HepG2 (cell line): Measurements from ENCODE around the gene IBTK. TPM values are rescaled to one million over a fixed set of nuclear protein-coding genes. Genes with fewer than 3 reads are reported as not detected.

Experiments used
- ATAC-seq: fragments of 200-7000 bp; cut with Tn5 transposase; 3 replicates; pipeline ENCODE4 v1.9.1; 2020; ENCODE audit warnings: mild to moderate bottlenecking, moderate library complexity
- BruUV-seq: library from RNA; stranded (reverse); fragments of 400-500 nt; replicated peaks from 2 replicates; lab custom pipeline; 2021; lab: Mats Ljungman, UMichigan
- CTCF ChIA-PET: fragments of 300-600 bp; formaldehyde crosslinking; extraction: SDS; loops from one replicate; lab custom pipeline; 2021; ENCODE audit warnings: low total read pairs, inconsistent platforms, low intra/inter-chr PET ratio; lab: Yijun Ruan, JAX
- POLR2A ChIA-PET: fragments of 350-600 bp; sonication (Branson Sonifier 250); formaldehyde crosslinking; loops from one replicate; lab custom pipeline; 2020; ENCODE audit warnings: antibody characterized with exemption, inconsistent platforms; lab: Yijun Ruan, JAX
- DNase-seq: peaks from one replicate; pipeline ENCODE4 v3.0.0-alpha.2; 2015; ENCODE audit warnings: low spot score
- FAIRE-seq: peaks from 3 replicates; lab custom pipeline; 2011; peaks lifted over from hg19 to GRCh38; lab: Jason Lieb, UNC
- H2AFZ ChIP-seq: one replicate; pipeline ENCODE4 v1.6.1; 2011; ENCODE audit warnings: low read length, inconsistent platforms
- H3K27ac ChIP-seq: fragments of 300-600 bp; 3 replicates; pipeline ENCODE4 v1.8.0; 2011; ENCODE audit warnings: mixed run types, mild to moderate bottlenecking, mixed read lengths, low read length, inconsistent platforms; ENCODE audit not compliant: insufficient read depth; ENCODE audit errors: extremely low read length
- H3K27me3 ChIP-seq, 2 experiments: fragments of 200-600 bp in 1 of 2; 2 replicates in 1 of 2; 3 replicates in 1 of 2; pipeline versions ENCODE4 v1.6.0 to v1.8.0; 2011; ENCODE audit warnings: low read length in 2 of 2, mild to moderate bottlenecking in 2 of 2, moderate library complexity in 2 of 2, inconsistent platforms in 1 of 2; ENCODE audit not compliant: insufficient read depth in 2 of 2, control insufficient read depth in 1 of 2
- H3K36me3 ChIP-seq, 2 experiments: fragments of 200-600 bp in 1 of 2; replicated peaks in 1 of 2; 2 replicates in 1 of 2; 3 replicates in 1 of 2; pipeline versions ENCODE4 v1.5.1 to v1.8.0; 2011; ENCODE audit warnings: low read length in 2 of 2, inconsistent platforms in 1 of 2; ENCODE audit not compliant: insufficient read depth in 2 of 2, control insufficient read depth in 1 of 2
- H3K4me1 ChIP-seq: 2 replicates; pipeline ENCODE4 v1.5.1; 2012; ENCODE audit warnings: low read length, inconsistent platforms; ENCODE audit not compliant: insufficient read depth
- H3K4me2 ChIP-seq: 2 replicates; pipeline ENCODE4 v1.6.0; 2011; ENCODE audit warnings: low read depth, low read length, inconsistent platforms
- H3K4me3 ChIP-seq, 3 experiments: fragments of 200-600 bp in 1 of 3; sonication (generic), shearing (Covaris generic) in 1 of 3; replicated peaks in 1 of 3; 2 replicates each; pipeline ENCODE4 v1.5.1; 2011 to 2016; ENCODE audit warnings: low read length in 3 of 3, inconsistent platforms in 2 of 3, low read depth in 2 of 3, mild to moderate bottlenecking in 2 of 3, control low read depth in 1 of 3, mixed read lengths in 1 of 3; ENCODE audit not compliant: insufficient read depth in 1 of 3
- H3K79me2 ChIP-seq: one replicate; pipeline ENCODE4 v1.6.1; 2011; ENCODE audit warnings: low read length, inconsistent platforms; ENCODE audit not compliant: insufficient read depth
- H3K9ac ChIP-seq: 2 replicates; pipeline ENCODE4 v1.6.0; 2011; ENCODE audit warnings: mild to moderate bottlenecking, low read depth, low read length, inconsistent platforms; ENCODE audit not compliant: insufficient read depth
- H3K9me3 ChIP-seq: 2 replicates; pipeline ENCODE4 v1.5.1; 2012; ENCODE audit warnings: mild to moderate bottlenecking, low read length
- H4K20me1 ChIP-seq: 2 replicates; pipeline ENCODE4 v1.6.0; 2011; ENCODE audit warnings: inconsistent platforms, mild to moderate bottlenecking, low read length, moderate library complexity; ENCODE audit not compliant: insufficient read depth
- ATF7-NPFF ChIP-seq: sonication (generic); formaldehyde crosslinking; IDR thresholded peaks from 2 replicates; pipeline ENCODE4 v1.8.1; 2023; ENCODE audit warnings: mild to moderate bottlenecking, low read depth, missing genetic modification reagents, moderate library complexity
- HNF4G ChIP-seq, 2 experiments: sonication (generic) in 1 of 2; formaldehyde crosslinking in 1 of 2; IDR thresholded peaks; 2 replicates each; pipeline versions ENCODE4 v1.4.0 to v1.6.1; 2011 to 2020; ENCODE audit warnings: borderline replicate concordance in 2 of 2, low read depth in 2 of 2, mild to moderate bottlenecking in 2 of 2, low read length in 1 of 2, missing genetic modification reagents in 1 of 2, moderate library complexity in 1 of 2
- NCOA2 ChIP-seq: sonication (generic); formaldehyde crosslinking; IDR thresholded peaks from 2 replicates; pipeline ENCODE4 v1.8.0; 2022; ENCODE audit warnings: inconsistent platforms
- NCOR1 ChIP-seq: fragments of 200-600 bp; sonication (generic); IDR thresholded peaks from 2 replicates; pipeline ENCODE4 v1.7.0; 2017; ENCODE audit warnings: antibody characterized with exemption, low read length, borderline replicate concordance
- NR3C1 ChIP-seq: sonication (generic); formaldehyde crosslinking; IDR thresholded peaks from 2 replicates; pipeline ENCODE4 v1.4.0; 2020; ENCODE audit warnings: missing genetic modification reagents
- RBM22 ChIP-seq: fragments of 200-400 bp; formaldehyde crosslinking; optimal IDR thresholded peaks from 2 replicates; pipeline ENCODE3; 2017; ENCODE audit warnings: mild to moderate bottlenecking, low read length, moderate library complexity
- RFX3 ChIP-seq: IDR thresholded peaks from 2 replicates; pipeline ENCODE4 v1.6.1; 2016; ENCODE audit warnings: missing biosample characterization, missing genetic modification reagents
- SIN3B ChIP-seq: fragments of 150-350 bp; IDR thresholded peaks from 2 replicates; pipeline ENCODE4 v1.6.1; 2014; ENCODE audit warnings: low read length
- SMAD1 ChIP-seq: sonication (generic); formaldehyde crosslinking; IDR thresholded peaks from 2 replicates; pipeline ENCODE4 v1.4.0; 2020; ENCODE audit warnings: missing genetic modification reagents, low read depth, mild to moderate bottlenecking, borderline replicate concordance
- TBL1XR1 ChIP-seq: fragments of 150-350 bp; IDR thresholded peaks from 2 replicates; pipeline ENCODE4 v1.6.1; 2014; ENCODE audit warnings: borderline replicate concordance, low read length; ENCODE audit not compliant: partially characterized antibody
- ZNF263 ChIP-seq: sonication (generic); formaldehyde crosslinking; IDR thresholded peaks from 2 replicates; pipeline ENCODE4 v1.4.0; 2020; ENCODE audit warnings: missing genetic modification reagents
- ZNF337 ChIP-seq: sonication (generic); formaldehyde crosslinking; IDR thresholded peaks from 2 replicates; pipeline ENCODE4 v1.5.1; 2020; ENCODE audit warnings: missing genetic modification reagents, low read depth, mild to moderate bottlenecking, borderline replicate concordance
- ZNF564 ChIP-seq: sonication (generic); formaldehyde crosslinking; IDR thresholded peaks from 2 replicates; pipeline ENCODE4 v1.8.1; 2023; ENCODE audit warnings: mild to moderate bottlenecking, missing genetic modification reagents
- WGBS: methylation state at CpG from one replicate; pipeline ENCODE4 v1.1.6; 2017; ENCODE audit warnings: low lambda C conversion rate; 5-methylcytosine and 5-hydroxymethylcytosine counted together
- in situ Hi-C: cut with HindIII; loops from 2 replicates; pipeline ENCODE4 v1.10.0; 2017; ENCODE audit warnings: low pct_unique_long_range_greater_than_20kb; ENCODE audit not compliant: extremely low pct_ligation_motif_present
- intact Hi-C: fragments of 100-400 bp; cut with micrococcal nuclease; formaldehyde crosslinking; loops from one replicate; pipeline ENCODE4 v1.10.0; 2022; ENCODE audit not compliant: unreplicated experiment
- polyA plus RNA-seq, 8 experiments: library from polyadenylated mRNA; depleted of rRNA in 3 of 8; stranded (reverse) in 7 of 8; unstranded in 1 of 8; fragments of >200 nt; fragmentation: Illumina TruSeq in 4 of 8; extraction: Trizol in 4 of 8; gene quantifications; 2 replicates each; pipeline versions ENCODE4 v1.2.1 to v1.2.3, GENCODE V29; 2011 to 2016; ENCODE audit warnings: low read depth in 4 of 8, missing spikeins in 1 of 8, mixed read lengths in 1 of 8; ENCODE audit not compliant: insufficient read depth in 1 of 8
- total RNA-seq, 5 experiments: library from RNA; depleted of rRNA; stranded (reverse); fragments of >200 nt; fragmentation: Illumina TruSeq; extraction: Trizol; gene quantifications; 2 replicates each; pipeline ENCODE4 v1.2.3, GENCODE V29; 2016; ENCODE audit warnings: low read depth in 1 of 5
- TF ChIP-seq, protein P1 (sequence below): sonication (generic); formaldehyde crosslinking; IDR thresholded peaks from 2 replicates; pipeline ENCODE4 v1.4.0; 2020; ENCODE audit warnings: missing genetic modification reagents

The IBTK gene
- total and polyA plus RNA-seq, 2 of the 13 experiments (the other 11 are each of a cell fraction or from before 2014, with no cell fraction given): 23.8 to 60.0 TPM

DNA sequence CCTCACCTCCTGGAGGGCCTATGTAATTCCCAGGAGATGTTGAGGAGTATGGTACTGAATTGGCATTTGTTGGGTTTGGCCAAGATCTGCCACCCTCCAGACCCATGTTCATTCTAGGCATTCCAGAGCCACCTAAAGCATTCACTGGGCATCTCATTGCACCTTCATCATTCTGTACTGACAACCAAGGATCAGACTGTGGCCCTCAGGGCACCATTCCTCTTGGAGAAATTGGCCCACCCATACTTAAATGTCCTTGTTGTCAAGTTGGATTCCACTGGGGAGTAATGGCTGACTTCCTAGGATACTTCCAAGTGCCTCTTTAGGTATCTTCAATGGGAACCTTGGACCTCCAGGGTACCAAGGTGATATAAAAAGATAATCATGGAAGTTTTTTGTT, 16.8 kb upstream of the IBTK start:
- Histone ChIP-seq H3K36me3 (no peaks in the 10 kb centered on the region), H3K27ac (no peak overlapping the region), H3K4me1 (no peaks in the 10 kb centered on the region), H3K9me3 (no peaks in the 10 kb centered on the region), H3K9ac (no peak overlapping the region), H3K4me2 (no peak overlapping the region), H3K4me3 (no peak overlapping the region), H3K79me2 (no peaks in the 10 kb centered on the region), H2AFZ (no peak overlapping the region), H3K27me3 (no peaks in the 10 kb centered on the region; a peak in 1 of 5 replicates), H4K20me1 (no peaks in the 10 kb centered on the region)
- no peak for DNase-seq
- ATAC-seq: no peak
- TF ChIP-seq TBL1XR1 (no peak), RBM22 (no peak), SMAD1 (CRISPR knock-in tag) (no peak), SIN3B (no peak), NCOR1 (no peak), ATF7-NPFF (CRISPR knock-in tag) (no peak)
- no TSS peak for BruUV-seq
- no peak for FAIRE-seq
- ChIA-PET CTCF (no interaction called here), POLR2A (no interaction called here)
- in situ Hi-C loops (loop anchor here (25.0 kb wide), 1 partner anchor 1248 kb away; the partner anchor contains the start of gene PRSS35), intact Hi-C loops (no loop called here)

DNA sequence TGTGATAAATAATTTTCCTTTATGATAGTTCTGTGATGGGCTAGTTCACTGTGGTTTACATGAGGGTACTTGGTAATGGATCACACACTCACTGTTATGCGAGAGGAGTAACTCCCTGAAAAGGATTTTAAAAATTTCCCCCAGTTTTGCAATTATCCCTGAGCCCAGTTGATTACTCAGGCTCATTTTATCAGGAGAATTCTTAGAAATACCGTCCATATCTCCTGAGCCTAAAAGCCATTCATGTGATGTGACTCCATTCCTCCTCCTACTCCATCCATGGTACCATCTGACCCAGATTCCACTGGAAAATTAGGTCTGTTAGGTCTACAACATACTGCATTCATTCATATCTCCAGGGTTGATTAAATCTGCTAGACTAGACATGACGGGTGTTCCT, 16.4 kb upstream of the IBTK start:
- no peak for ATAC-seq
- no peak overlapping the region for H3K4me2 ChIP-seq
- H3K79me2 ChIP-seq: no peaks in the 10 kb centered on the region
- no peak overlapping the region for H2AFZ ChIP-seq
- in situ Hi-C loops (loop anchor here (25.0 kb wide), 1 partner anchor 1248 kb away; the partner anchor contains the start of gene PRSS35), intact Hi-C loops (no loop called here)
- no peaks in the 10 kb centered on the region for H4K20me1 ChIP-seq
- 23% methylated on average over 3 of the region's 3 CpGs for WGBS
- no peak for FAIRE-seq
- no peaks in the 10 kb centered on the region for H3K4me1 ChIP-seq
- CTCF ChIA-PET: no interaction called here
- H3K36me3 ChIP-seq: no peaks in the 10 kb centered on the region
- H3K9me3 ChIP-seq: no peaks in the 10 kb centered on the region
- no peak overlapping the region for H3K9ac ChIP-seq
- no peak for DNase-seq
- POLR2A ChIA-PET: no interaction called here
- H3K27me3 ChIP-seq: no peaks in the 10 kb centered on the region; a peak in 1 of 5 replicates
- no TSS peak for BruUV-seq
- H3K27ac ChIP-seq: no peak overlapping the region
- H3K4me3 ChIP-seq: no peak overlapping the region
- TF ChIP-seq ZNF564 (CRISPR knock-in tag) (no peak), NR3C1 (CRISPR knock-in tag) (no peak), ZNF337 (no peak), RFX3 (no peak), HNF4G (IDR thresholded peaks at IDR 0.05; ENCODE audit: borderline replicate concordance, low read depth, low read length) (no peak), HNF4G (CRISPR knock-in tag; IDR thresholded peaks at IDR 0.05; ENCODE audit: borderline replicate concordance, low read depth) (no peak), ZNF263 (no peak), NCOA2 (CRISPR knock-in tag) (no peak)
- TF ChIP-seq, protein P1, sequence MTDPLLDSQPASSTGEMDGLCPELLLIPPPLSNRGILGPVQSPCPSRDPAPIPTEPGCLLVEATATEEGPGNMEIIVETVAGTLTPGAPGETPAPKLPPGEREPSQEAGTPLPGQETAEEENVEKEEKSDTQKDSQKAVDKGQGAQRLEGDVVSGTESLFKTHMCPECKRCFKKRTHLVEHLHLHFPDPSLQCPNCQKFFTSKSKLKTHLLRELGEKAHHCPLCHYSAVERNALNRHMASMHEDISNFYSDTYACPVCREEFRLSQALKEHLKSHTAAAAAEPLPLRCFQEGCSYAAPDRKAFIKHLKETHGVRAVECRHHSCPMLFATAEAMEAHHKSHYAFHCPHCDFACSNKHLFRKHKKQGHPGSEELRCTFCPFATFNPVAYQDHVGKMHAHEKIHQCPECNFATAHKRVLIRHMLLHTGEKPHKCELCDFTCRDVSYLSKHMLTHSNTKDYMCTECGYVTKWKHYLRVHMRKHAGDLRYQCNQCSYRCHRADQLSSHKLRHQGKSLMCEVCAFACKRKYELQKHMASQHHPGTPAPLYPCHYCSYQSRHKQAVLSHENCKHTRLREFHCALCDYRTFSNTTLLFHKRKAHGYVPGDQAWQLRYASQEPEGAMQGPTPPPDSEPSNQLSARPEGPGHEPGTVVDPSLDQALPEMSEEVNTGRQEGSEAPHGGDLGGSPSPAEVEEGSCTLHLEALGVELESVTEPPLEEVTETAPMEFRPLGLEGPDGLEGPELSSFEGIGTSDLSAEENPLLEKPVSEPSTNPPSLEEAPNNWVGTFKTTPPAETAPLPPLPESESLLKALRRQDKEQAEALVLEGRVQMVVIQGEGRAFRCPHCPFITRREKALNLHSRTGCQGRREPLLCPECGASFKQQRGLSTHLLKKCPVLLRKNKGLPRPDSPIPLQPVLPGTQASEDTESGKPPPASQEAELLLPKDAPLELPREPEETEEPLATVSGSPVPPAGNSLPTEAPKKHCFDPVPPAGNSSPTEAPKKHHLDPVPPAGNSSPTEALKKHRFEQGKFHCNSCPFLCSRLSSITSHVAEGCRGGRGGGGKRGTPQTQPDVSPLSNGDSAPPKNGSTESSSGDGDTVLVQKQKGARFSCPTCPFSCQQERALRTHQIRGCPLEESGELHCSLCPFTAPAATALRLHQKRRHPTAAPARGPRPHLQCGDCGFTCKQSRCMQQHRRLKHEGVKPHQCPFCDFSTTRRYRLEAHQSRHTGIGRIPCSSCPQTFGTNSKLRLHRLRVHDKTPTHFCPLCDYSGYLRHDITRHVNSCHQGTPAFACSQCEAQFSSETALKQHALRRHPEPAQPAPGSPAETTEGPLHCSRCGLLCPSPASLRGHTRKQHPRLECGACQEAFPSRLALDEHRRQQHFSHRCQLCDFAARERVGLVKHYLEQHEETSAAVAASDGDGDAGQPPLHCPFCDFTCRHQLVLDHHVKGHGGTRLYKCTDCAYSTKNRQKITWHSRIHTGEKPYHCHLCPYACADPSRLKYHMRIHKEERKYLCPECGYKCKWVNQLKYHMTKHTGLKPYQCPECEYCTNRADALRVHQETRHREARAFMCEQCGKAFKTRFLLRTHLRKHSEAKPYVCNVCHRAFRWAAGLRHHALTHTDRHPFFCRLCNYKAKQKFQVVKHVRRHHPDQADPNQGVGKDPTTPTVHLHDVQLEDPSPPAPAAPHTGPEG (CRISPR knock-in tag): no peak
